Caco-2 (cell line): ENCODE data around the gene RALGAPA2. TPM values are rescaled to one million over a fixed set of nuclear protein-coding genes. Genes with fewer than 3 reads are reported as not detected.

Experiments
- BruUV-seq: library from RNA; stranded (reverse); fragments of 400-500 nt; replicated peaks from 2 replicates; lab custom pipeline; 2021; lab: Mats Ljungman, UMichigan
- CTCF ChIA-PET: fragments of 300-600 bp; sonication (Branson Sonifier 250); formaldehyde crosslinking; loops from one replicate; lab custom pipeline; 2022; ENCODE audit warnings: antibody characterized with exemption; lab: Charles Lee
- POLR2A ChIA-PET: fragments of 300-600 bp; sonication (Branson Sonifier 250); formaldehyde crosslinking; loops from one replicate; lab custom pipeline; 2022; ENCODE audit warnings: antibody characterized with exemption; lab: Charles Lee
- DNase-seq, 2 experiments: peaks; one replicate each; pipeline versions ENCODE4 v3.0.0 to v3.0.0-alpha.2; 2020 to 2022
- H3K27me3 ChIP-seq: replicated peaks from 2 replicates; pipeline ENCODE4 v1.6.0; 2011; ENCODE audit warnings: low read length; ENCODE audit not compliant: control insufficient read depth, insufficient read depth
- H3K36me3 ChIP-seq: 2 replicates; pipeline ENCODE4 v1.5.1; 2011; ENCODE audit warnings: low read length; ENCODE audit not compliant: control insufficient read depth, insufficient read depth
- H3K4me1 ChIP-seq: fragments of 250-450 bp; sonication (Bioruptor Pico); 2 replicates; pipeline ENCODE4 v1.5.1; 2020; ENCODE audit warnings: mild to moderate bottlenecking
- H3K4me3 ChIP-seq: 2 replicates; pipeline ENCODE4 v1.5.1; 2011; ENCODE audit warnings: low read depth, mild to moderate bottlenecking, control low read depth, low read length
- H3K9me3 ChIP-seq: fragments of 250-450 bp; sonication (Bioruptor Pico); 2 replicates; pipeline ENCODE4 v1.5.1; 2020; ENCODE audit warnings: mild to moderate bottlenecking, moderate library complexity
- H3K27ac Mint-ChIP-seq: one replicate; pipeline ENCODE4 v1.8.0; 2022; ENCODE audit warnings: mixed read lengths; ENCODE audit not compliant: unreplicated experiment
- H3K27me3 Mint-ChIP-seq: one replicate; pipeline ENCODE4 v1.8.0; 2022; ENCODE audit warnings: mixed read lengths; ENCODE audit not compliant: insufficient read depth, unreplicated experiment
- H3K36me3 Mint-ChIP-seq: one replicate; pipeline ENCODE4 v1.8.0; 2022; ENCODE audit warnings: mild to moderate bottlenecking, mixed read lengths; ENCODE audit not compliant: insufficient read depth, unreplicated experiment
- H3K4me1 Mint-ChIP-seq: one replicate; pipeline ENCODE4 v1.8.0; 2022; ENCODE audit warnings: low read depth, mixed read lengths; ENCODE audit not compliant: unreplicated experiment
- H3K4me3 Mint-ChIP-seq: one replicate; pipeline ENCODE4 v1.8.0; 2022; ENCODE audit warnings: mild to moderate bottlenecking, moderate library complexity, mixed read lengths; ENCODE audit not compliant: unreplicated experiment
- H3K9me3 Mint-ChIP-seq: one replicate; pipeline ENCODE4 v1.8.0; 2022; ENCODE audit warnings: mixed read lengths; ENCODE audit not compliant: unreplicated experiment
- CTCF ChIP-seq, 2 experiments: fragments of 200-600 bp in 1 of 2; IDR thresholded peaks; 1 replicate in 1 of 2; 2 replicates in 1 of 2; pipeline versions ENCODE4 v1.5.1 to v1.8.0; 2011 to 2022; ENCODE audit warnings: antibody characterized with exemption in 1 of 2, control low read depth in 1 of 2, inconsistent platforms in 1 of 2, low read depth in 1 of 2, low read length in 1 of 2, mild to moderate bottlenecking in 1 of 2, moderate library complexity in 1 of 2; ENCODE audit not compliant: insufficient read depth in 1 of 2, severe bottlenecking in 1 of 2, unreplicated experiment in 1 of 2
- intact Hi-C: fragments of 100-400 bp; cut with micrococcal nuclease; formaldehyde crosslinking; loops from one replicate; pipeline ENCODE4 v1.10.0; 2022; ENCODE audit not compliant: unreplicated experiment
- total RNA-seq: library from RNA; stranded (reverse); gene quantifications from 2 replicates; pipeline ENCODE4 v1.2.3, GENCODE V29; 2022

RALGAPA2 gene
- total RNA-seq, 1 experiment from 2014 or later: 17.3 TPM

GRCh38 chr20:20536240-20536933, 176.1 kb downstream of the RALGAPA2 start:
- Mint-ChIP-seq H3K27me3 (no peaks in the 10 kb centered on the region), H3K4me3 (no peak overlapping the region), H3K4me1 (no peaks in the 10 kb centered on the region), H3K36me3 (no peaks in the 10 kb centered on the region), H3K27ac (no peak overlapping the region), H3K9me3 (no peaks in the 10 kb centered on the region)
- no peaks in the 10 kb centered on the region for H3K4me1 ChIP-seq
- no peaks in the 10 kb centered on the region for H3K27me3 ChIP-seq
- intact Hi-C loops: no loop called here
- H3K36me3 ChIP-seq: no peaks in the 10 kb centered on the region
- no peak for TF ChIP-seq CTCF (IDR thresholded peaks at IDR 0.05; ENCODE audit: insufficient read depth in 1 of 2, low read depth in 1 of 2, low read length in 1 of 2, severe bottlenecking in 1 of 2, unreplicated experiment in 1 of 2)
- no peaks in the 10 kb centered on the region for H3K9me3 ChIP-seq
- ChIA-PET POLR2A (no interaction called here), CTCF (no interaction called here)
- no TSS peak for BruUV-seq
- no peak for DNase-seq
- no peak overlapping the region for H3K4me3 ChIP-seq

- Histone ChIP-seq H3K27me3 (no peaks in the 10 kb centered on the region), H3K4me1 (no peaks in the 10 kb centered on the region), H3K4me3 (no peak overlapping the region), H3K36me3 (0 out of 2 replicates have a peak, but pooled peaks cover 2% of the 10 kb centered on the region), H3K9me3 (no peaks in the 10 kb centered on the region)
- intact Hi-C loops: no loop called here
- no peak overlapping the region for H3K27ac Mint-ChIP-seq
- POLR2A ChIA-PET: no interaction called here
- CTCF ChIA-PET: no interaction called here
- TF ChIP-seq CTCF (IDR thresholded peaks at IDR 0.05; ENCODE audit: insufficient read depth in 1 of 2, low read depth in 1 of 2, low read length in 1 of 2, severe bottlenecking in 1 of 2, unreplicated experiment in 1 of 2): no peak
- no peaks in the 10 kb centered on the region for H3K36me3 Mint-ChIP-seq
- no peaks in the 10 kb centered on the region for H3K9me3 Mint-ChIP-seq
- BruUV-seq: no TSS peak
- no peak for DNase-seq
- H3K27me3 Mint-ChIP-seq: no peaks in the 10 kb centered on the region
- H3K4me1 Mint-ChIP-seq: no peaks in the 10 kb centered on the region
- no peak overlapping the region for H3K4me3 Mint-ChIP-seq
These were observed 177.4 kb downstream of the RALGAPA2 start for GRCh38 chr20:20535051-20535450.

GRCh38 chr20:20531283-20531682, 181.2 kb downstream of the RALGAPA2 start:
- no peak overlapping the region for H3K27ac Mint-ChIP-seq
- intact Hi-C loops: no loop called here
- Histone ChIP-seq H3K9me3 (no peaks in the 10 kb centered on the region), H3K36me3 (0 out of 2 replicates have a peak, but pooled peaks cover 2% of the 10 kb centered on the region), H3K27me3 (no peaks in the 10 kb centered on the region), H3K4me3 (no peak overlapping the region), H3K4me1 (no peaks in the 10 kb centered on the region)
- H3K4me3 Mint-ChIP-seq: no peak overlapping the region
- no TSS peak for BruUV-seq
- H3K9me3 Mint-ChIP-seq: no peaks in the 10 kb centered on the region
- no peaks in the 10 kb centered on the region for H3K27me3 Mint-ChIP-seq
- no peak for TF ChIP-seq CTCF (IDR thresholded peaks at IDR 0.05; ENCODE audit: insufficient read depth in 1 of 2, low read depth in 1 of 2, low read length in 1 of 2, severe bottlenecking in 1 of 2, unreplicated experiment in 1 of 2)
- ChIA-PET CTCF (no interaction called here), POLR2A (no interaction called here)
- no peak for DNase-seq
- no peaks in the 10 kb centered on the region for H3K36me3 Mint-ChIP-seq
- H3K4me1 Mint-ChIP-seq: no peaks in the 10 kb centered on the region
